ENCODE results near the gene MAEA.

The MAEA gene

DNA sequence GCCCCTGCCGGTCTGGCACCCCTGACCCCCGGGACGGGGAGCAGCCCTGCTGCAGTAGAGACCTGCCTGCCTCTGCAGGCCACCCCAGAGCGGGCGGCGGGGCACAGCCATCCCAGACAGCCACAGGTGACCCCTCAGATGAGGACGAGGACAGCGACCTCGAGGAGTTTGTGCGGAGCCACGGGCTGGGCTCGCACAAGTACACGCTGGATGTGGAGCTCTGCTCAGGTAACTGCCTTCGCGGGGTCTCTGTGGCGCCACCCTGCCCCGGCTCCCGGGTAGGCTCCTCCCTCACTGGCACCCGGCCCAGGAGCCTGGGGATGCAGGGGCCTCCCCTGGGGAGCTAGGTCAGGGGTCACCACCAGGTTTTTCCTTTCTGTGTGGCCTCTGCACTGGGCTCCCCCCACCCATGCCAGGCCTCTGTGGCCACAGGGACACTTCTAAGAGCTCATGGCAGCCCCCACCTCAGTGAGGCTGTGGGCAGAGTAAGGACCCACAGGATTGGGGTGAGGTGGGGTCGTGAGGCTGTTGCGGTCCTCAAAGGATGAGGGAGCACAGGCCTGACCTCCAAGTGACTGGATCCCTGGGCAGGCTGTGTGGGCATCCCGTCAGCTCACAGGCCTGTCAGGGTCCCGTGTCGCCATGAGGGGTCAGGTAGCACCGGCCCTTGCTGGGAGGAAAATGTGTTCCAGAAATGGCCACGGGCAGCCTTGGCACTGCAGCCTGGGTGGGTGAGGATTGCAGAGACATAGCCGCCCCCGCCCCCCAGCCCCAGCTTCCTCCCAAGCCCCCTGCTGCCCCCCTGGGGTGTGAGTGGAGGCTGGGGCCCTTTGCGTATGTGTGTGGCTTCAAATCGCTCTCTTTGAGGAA lies 63.7 kb downstream of the MAEA start:
- no peak for DNase-seq (ENCODE audit: low spot score)

DNA sequence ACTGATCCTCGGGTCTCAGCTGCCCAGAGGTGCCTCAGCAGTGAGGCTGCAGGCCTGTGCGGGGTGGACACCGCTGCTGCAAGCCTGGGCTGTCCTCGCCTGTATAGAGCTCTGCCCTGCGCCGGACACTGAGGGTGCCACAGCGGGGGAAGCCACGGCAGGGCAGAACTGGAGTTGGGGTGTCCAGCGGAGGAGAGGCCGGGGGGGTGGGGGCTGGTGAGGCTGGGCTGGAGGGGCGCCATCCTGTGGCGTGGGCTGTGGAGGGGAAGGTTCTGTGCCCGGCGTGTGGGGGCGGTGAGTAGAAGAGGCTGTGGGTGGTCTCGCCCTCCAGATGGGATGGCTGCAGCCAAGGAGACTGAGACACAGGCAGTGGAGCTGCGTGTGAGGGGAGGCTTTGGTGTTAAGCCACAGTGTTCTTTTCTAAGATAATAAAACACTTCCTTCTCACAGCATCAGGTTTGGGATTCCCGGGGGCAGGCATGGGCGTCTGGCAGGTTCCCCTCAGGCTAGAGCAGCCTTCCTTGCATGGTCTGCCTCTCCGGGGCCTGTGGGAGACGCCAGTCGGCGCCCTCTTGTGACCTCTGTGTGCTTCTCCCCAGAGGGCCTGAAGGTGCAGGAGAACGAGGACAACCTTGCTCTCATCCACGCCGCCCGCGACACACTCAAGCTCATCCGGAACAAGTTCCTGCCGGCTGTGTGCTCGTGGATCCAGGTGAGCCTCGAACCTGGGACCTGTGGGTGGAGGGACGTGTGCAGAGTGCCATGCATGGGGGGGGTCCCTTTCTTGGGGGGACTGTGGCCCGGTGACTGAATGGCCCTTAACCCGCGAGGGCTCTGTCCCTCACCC lies 64.7 kb downstream of the MAEA start:
- DNase-seq (ENCODE audit: low spot score) = no peak

GRCh38 chr4:1354983-1355275 lies 65.2 kb downstream of the MAEA start:
- no peak for DNase-seq (ENCODE audit: low spot score)

DNA sequence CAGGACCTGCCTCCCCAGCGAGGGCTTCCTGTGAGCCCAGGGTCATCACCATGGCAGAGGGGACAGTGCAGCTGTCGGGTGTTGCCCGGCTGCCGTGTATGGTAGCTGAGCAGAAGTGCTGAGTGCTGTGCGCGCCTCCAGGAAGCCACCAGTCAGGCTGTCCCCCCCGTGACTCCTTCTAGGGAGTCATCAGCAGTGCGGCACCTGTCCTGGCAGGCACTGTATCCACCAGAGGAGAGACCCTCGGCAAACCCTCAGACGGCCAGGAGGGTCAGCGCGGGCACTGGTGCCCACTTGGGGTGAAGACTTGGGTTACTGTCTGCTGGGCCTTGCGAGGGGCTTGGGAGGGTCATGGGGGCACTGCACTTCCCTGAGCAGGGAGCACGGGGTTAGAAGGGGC lies 65.7 kb downstream of the MAEA start:
- DNase-seq (ENCODE audit: low spot score) = no peak

GRCh38 chr4:1356181-1356998 lies 66.7 kb downstream of the MAEA start:
- peak; percentile 33 for DNase-seq (ENCODE audit: low spot score)

GRCh38 chr4:1357356-1358248 lies 67.9 kb downstream of the MAEA start:
- DNase-seq (ENCODE audit: low spot score) = no peak

DNA sequence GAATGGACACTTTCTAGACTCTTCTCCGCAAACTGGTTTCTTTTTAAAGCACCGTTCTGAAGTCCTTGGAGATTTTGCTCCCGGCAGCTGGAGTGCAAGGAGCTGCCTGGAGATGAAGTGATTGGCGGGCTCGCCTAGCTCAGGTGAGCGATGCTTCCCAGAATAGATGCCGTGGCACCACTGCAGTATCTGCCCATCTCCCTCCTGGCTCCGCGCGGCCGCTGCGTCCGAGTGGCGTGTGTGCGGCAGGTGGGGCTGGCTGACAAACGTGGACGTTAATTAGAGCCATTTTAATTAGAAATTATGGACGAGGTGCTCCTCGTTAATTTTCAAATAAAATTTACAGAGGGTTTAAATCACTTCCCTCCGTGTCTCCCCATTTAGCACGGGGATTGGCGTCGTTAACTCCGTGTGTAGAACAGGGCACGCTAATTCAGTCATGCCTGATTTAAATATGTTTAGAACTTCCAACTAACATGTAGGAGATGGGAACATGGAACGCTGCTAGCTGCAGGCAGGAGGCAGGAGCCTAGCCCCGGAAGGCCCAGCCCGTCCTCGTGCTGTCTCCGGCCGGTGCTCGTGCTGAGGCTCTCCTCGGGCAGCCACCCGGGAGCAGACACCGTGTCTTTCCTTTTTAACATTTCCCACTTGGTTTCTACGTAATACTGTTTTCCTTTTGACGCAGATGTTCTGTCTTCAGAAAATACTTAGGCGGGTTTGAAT lies 68.9 kb downstream of the MAEA start:
- DNase-seq (ENCODE audit: low spot score) = no peak

DNA sequence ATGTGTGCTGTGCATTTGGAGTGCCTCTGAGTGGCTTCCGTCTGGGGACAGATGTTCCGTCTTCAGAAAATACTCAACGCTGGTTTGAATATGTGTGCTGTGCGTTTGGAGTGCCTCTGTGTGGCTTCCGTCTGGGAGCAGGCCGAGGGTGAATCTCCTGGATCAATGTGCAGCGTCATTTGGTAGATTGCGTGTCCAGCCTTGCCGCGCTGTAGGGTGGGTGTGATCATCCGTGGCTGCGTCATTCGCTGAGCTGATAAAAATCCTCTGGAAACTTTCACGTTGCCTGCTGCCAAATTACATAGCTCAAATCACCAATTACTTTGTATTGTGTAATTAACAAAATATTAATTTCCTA lies 69.4 kb downstream of the MAEA start:
- no peak for DNase-seq (ENCODE audit: low spot score)

- DNase-seq (ENCODE audit: low spot score) = no peak
Observed at GRCh38 chr4:1359976-1360375, 70.3 kb downstream of the MAEA start.

DNA sequence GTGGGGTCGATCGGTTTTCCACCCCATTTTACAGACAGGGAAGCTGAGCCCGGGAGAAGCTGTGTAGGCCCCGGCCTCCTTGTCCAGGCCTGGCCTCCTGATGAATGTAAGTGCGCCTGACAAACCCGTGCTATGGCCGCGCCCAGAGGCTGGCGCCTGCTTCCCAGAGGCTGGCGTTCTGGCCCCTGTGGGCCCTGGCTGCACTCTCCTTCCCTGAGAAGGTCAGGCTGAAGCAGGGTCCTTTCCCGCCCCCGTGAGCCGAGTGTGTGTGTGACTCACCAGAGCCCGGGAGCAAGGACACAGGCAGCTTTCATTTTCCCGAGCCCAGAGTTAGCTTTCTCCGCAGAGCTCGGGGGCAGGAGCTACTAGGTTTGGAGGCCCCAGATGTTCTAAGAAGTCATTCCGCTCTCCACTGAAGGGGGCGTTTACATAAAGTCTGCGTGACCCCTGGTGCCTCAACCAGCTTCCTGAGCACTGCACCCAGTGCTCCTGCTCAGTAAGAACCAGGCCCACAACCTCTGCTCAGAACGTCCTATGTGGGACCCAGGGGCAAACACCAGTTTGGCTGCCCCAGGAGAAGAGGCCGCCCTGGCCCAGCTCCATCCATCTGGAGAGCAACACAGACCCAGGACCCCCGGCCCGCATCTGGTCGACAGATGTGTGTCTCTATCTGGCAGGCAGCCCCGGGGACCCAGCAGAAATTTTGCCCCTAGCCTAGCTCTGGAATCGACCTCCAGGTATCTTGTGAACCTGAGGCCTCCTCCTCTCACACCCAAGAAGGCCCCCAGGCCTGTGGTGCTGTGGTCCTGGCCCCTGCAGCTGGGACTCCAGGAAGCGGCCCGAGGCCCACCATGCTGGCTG lies 71.0 kb downstream of the MAEA start:
- DNase-seq (ENCODE audit: low spot score) = no peak

DNA sequence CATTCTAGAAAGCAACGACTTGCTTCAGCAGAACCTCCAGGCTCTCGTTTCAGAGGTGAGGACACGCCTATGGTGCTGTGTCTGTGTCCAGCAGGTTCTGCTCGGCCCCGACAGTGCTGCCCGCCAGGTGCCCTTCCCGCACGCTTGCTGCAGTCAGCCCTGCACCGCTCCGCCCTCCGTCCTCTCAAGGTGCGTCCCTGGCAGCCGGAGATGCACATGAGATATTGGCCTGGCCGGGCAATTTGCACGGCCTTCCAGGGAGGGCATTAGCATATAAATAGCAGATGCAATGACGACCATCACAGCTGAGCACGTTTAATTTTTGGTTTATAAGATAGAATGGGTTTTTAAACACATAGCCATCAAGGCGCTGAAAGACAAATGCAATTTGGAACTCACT lies 71.7 kb downstream of the MAEA start:
- DNase-seq (ENCODE audit: low spot score) = no peak

GRCh38 chr4:1362046-1362445 lies 72.4 kb downstream of the MAEA start:
- DNase-seq (ENCODE audit: low spot score) = no peak

DNA sequence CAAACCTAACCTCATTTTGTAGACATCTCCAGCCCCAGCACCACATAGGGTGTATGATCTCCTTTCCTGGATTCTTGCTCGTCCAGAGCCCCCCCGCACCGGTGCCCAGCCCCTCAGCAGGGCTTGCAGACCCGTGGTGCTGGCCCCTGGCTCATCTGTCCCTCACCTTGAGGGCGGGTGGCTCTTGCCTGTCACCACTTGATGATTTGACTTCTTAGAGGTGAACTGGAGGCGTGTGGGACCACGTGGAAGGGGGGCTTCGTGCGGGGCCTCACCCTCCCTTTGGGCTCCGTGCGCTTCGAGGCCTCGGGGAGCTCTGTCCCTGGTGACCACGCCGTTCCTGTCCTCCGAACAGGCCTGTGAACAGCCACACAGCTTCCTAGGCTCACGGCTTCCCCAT lies 72.8 kb downstream of the MAEA start:
- DNase-seq (ENCODE audit: low spot score) = no peak

DNA sequence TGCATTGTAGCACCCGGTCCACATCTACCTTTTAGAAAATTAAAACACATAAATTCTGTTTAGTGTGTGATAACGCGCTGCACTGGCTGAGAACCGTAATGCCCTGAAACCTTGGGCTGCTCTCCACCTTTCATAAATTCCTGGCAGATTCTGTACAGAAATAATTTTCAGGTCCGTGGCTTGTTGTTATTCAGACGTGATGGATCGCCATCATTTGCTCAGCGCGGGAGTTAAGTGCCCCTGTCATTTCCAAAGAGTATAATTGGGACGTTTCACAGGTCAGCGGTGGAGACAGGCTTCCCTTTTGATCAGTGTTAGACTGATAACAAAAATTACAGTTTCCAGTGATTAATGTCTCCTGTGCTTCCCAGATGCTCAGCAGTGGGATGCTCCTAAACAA lies 73.8 kb downstream of the MAEA start:
- DNase-seq (ENCODE audit: low spot score) = no peak

DNA sequence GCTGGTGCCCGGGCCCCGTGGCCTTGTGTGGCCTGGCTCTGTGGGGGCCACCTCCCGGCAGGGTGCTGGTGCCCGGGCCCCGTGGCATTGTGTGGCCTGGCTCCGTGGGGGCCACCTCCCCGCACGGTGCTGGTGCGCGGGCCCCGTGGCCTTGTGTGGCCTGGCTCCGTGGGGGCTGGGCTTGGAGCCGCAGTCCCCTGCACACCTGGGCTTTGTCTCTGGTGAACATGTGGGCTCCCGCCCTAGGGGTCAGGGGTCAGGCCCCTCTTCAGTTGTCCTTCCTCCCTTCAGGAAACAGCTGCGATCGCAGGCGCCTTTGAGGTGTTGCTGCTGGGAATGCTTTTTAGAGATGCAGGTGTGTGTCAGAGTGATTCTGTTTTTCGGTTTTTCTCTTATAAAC lies 74.5 kb downstream of the MAEA start:
- no peak for DNase-seq (ENCODE audit: low spot score)

DNA sequence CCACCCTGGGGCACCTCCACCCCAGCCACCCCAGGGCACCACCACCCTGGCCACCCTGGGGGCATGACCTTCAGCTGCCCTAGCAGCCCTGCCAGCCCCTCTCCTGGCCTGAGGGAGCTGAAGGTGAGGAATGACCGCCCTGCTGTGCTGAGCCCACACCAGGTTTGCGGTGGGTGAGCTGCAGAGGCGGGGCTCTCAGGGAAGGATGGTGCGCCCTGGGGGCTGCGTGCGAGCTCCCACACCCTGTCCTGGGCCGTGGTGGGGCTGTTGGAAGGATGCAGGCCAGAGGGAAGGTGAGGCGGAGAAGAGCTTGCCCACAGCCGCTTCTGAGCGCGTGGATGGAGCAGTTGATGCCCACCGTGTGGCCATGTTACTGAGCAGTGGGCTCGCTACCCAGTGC lies 75.1 kb downstream of the MAEA start:
- DNase-seq (ENCODE audit: low spot score) = no peak

GRCh38 chr4:1365271-1366178 lies 75.8 kb downstream of the MAEA start:
- no peak for DNase-seq (ENCODE audit: low spot score)

- no peak for DNase-seq (ENCODE audit: low spot score)
Observed at GRCh38 chr4:1366371-1367229, 76.9 kb downstream of the MAEA start.
